CD14-positive monocyte (primary cell): ENCODE data around the gene UTS2B. TPM values are rescaled to one million over a fixed set of nuclear protein-coding genes. Genes with fewer than 3 reads are reported as not detected.

Source experiments
- DNase-seq, 3 donors: peaks; one replicate each; pipeline ENCODE4 v3.0.0-alpha.2; 2011 to 2022
- H2AFZ ChIP-seq: 2 replicates; pipeline ENCODE4 v1.6.0; 2012; ENCODE audit warnings: mild to moderate bottlenecking, low read depth, low read length, inconsistent platforms; ENCODE audit not compliant: insufficient read depth, poor library complexity, severe bottlenecking
- H3K27ac ChIP-seq, 2 donors: 1 replicate in 1 of 2; 2 replicates in 1 of 2; pipeline ENCODE4 v1.5.1; 2012 to 2013; ENCODE audit warnings: low read length in 2 of 2, control low read depth in 1 of 2, inconsistent platforms in 1 of 2, low read depth in 1 of 2, mild to moderate bottlenecking in 1 of 2
- H3K27me3 ChIP-seq, 2 donors: one replicate each; pipeline versions ENCODE4 v1.6.0 to v1.6.1; 2011 to 2013; ENCODE audit warnings: low read length in 2 of 2; ENCODE audit not compliant: control insufficient read depth in 2 of 2, insufficient read depth in 2 of 2
- H3K36me3 ChIP-seq, 2 donors: replicated peaks in 1 of 2; 1 replicate in 1 of 2; 2 replicates in 1 of 2; pipeline versions ENCODE4 v1.5.1 to v1.6.1; 2012 to 2013; ENCODE audit warnings: low read length in 2 of 2, control low read depth in 1 of 2, inconsistent platforms in 1 of 2, mild to moderate bottlenecking in 1 of 2; ENCODE audit not compliant: insufficient read depth in 2 of 2, control insufficient read depth in 1 of 2
- H3K4me1 ChIP-seq, 2 donors: 1 replicate in 1 of 2; 2 replicates in 1 of 2; pipeline versions ENCODE4 v1.5.1 to v1.6.1; 2012 to 2013; ENCODE audit warnings: low read length in 2 of 2, control low read depth in 1 of 2, inconsistent platforms in 1 of 2, mild to moderate bottlenecking in 1 of 2, moderate library complexity in 1 of 2; ENCODE audit not compliant: insufficient read depth in 2 of 2, control insufficient read depth in 1 of 2
- H3K4me2 ChIP-seq: replicated peaks from 2 replicates; pipeline ENCODE3; 2012; ENCODE audit warnings: low read length, moderate library complexity, mild to moderate bottlenecking; ENCODE audit not compliant: poor library complexity, severe bottlenecking; ENCODE audit errors: extremely low read depth
- H3K4me3 ChIP-seq, 3 experiments: fragments of 200-600 bp in 1 of 3; sonication (generic) in 1 of 3; replicated peaks in 1 of 3; 1 replicate in 2 of 3; 2 replicates in 1 of 3; pipeline ENCODE4 v1.5.1; 2011 to 2013; ENCODE audit warnings: low read length in 3 of 3, mild to moderate bottlenecking in 3 of 3, control low read depth in 2 of 3, low read depth in 2 of 3, inconsistent platforms in 1 of 3, moderate library complexity in 1 of 3
- H3K79me2 ChIP-seq: 2 replicates; pipeline ENCODE4 v1.6.0; 2012; ENCODE audit warnings: mild to moderate bottlenecking, control low read depth, inconsistent platforms, low read length, moderate library complexity; ENCODE audit not compliant: insufficient read depth
- H3K9ac ChIP-seq: 2 replicates; pipeline ENCODE4 v1.6.0; 2017; ENCODE audit warnings: low read length, mild to moderate bottlenecking; ENCODE audit not compliant: insufficient read depth, poor library complexity, severe bottlenecking
- H3K9me3 ChIP-seq, 2 donors: replicated peaks in 1 of 2; 1 replicate in 1 of 2; 2 replicates in 1 of 2; pipeline versions ENCODE4 v1.5.1 to v1.6.1; 2012 to 2013; ENCODE audit warnings: low read length in 2 of 2, control low read depth in 1 of 2; ENCODE audit not compliant: control insufficient read depth in 1 of 2, insufficient read depth in 1 of 2
- H4K20me1 ChIP-seq: 2 replicates; pipeline ENCODE4 v1.6.0; 2012; ENCODE audit warnings: mild to moderate bottlenecking, low read length, control low read depth, moderate library complexity; ENCODE audit not compliant: insufficient read depth
- H3K27ac Mint-ChIP-seq, 7 donors: one replicate each; pipeline ENCODE4 v1.8.0; 2020; ENCODE audit warnings: mild to moderate bottlenecking in 7 of 7, mixed read lengths in 7 of 7, moderate library complexity in 6 of 7, inconsistent platforms in 2 of 7
- H3K27me3 Mint-ChIP-seq, 3 donors: one replicate each; pipeline ENCODE4 v1.8.0; 2021 to 2022; ENCODE audit warnings: low read depth in 3 of 3, mild to moderate bottlenecking in 3 of 3, mixed read lengths in 3 of 3, moderate library complexity in 3 of 3, inconsistent platforms in 1 of 3
- H3K36me3 Mint-ChIP-seq, 2 donors: one replicate each; pipeline ENCODE4 v1.8.0; 2020; ENCODE audit warnings: mixed read lengths in 2 of 2, inconsistent platforms in 1 of 2, mild to moderate bottlenecking in 1 of 2
- H3K4me1 Mint-ChIP-seq: one replicate; pipeline ENCODE4 v1.8.0; 2020; ENCODE audit warnings: mild to moderate bottlenecking, mixed read lengths
- H3K4me3 Mint-ChIP-seq, 2 donors: one replicate each; pipeline ENCODE4 v1.8.0; 2020; ENCODE audit warnings: mild to moderate bottlenecking in 2 of 2, mixed read lengths in 2 of 2, moderate library complexity in 1 of 2
- H3K9me3 Mint-ChIP-seq, 7 donors: one replicate each; pipeline ENCODE4 v1.8.0; 2020 to 2022; ENCODE audit warnings: mixed read lengths in 7 of 7, mild to moderate bottlenecking in 6 of 7, moderate library complexity in 6 of 7, inconsistent platforms in 2 of 7
- WGBS: methylation state at CpG from one replicate; pipeline ENCODE4 v1.1.5; 2013; ENCODE audit warnings: missing lambda C conversion rate; ENCODE audit not compliant: insufficient coverage; 5-methylcytosine and 5-hydroxymethylcytosine counted together
- intact Hi-C, 2 donors: fragments of 100-400 bp; cut with micrococcal nuclease; formaldehyde crosslinking; loops; one replicate each; pipeline versions ENCODE4 v1.15.0 to v1.15.1; 2023
- polyA plus RNA-seq, 3 donors: library from polyadenylated mRNA; depleted of rRNA in 1 of 3; unstranded in 2 of 3; stranded (reverse) in 1 of 3; fragments of 300-500 nt in 2 of 3; fragments of >200 nt in 1 of 3; fragmentation: Illumina TruSeq in 2 of 3; gene quantifications; 1 replicate in 2 of 3; 2 replicates in 1 of 3; pipeline ENCODE4 v1.2.3, GENCODE V29; 2012 to 2021
- TF ChIP-seq, protein P1 (sequence below): fragments of 200-600 bp; IDR thresholded peaks from one replicate; pipeline ENCODE4 v1.8.0; 2022; ENCODE audit warnings: antibody characterized with exemption, mild to moderate bottlenecking

UTS2B gene
- polyA plus RNA-seq, 3 donors: not detected

DNA sequence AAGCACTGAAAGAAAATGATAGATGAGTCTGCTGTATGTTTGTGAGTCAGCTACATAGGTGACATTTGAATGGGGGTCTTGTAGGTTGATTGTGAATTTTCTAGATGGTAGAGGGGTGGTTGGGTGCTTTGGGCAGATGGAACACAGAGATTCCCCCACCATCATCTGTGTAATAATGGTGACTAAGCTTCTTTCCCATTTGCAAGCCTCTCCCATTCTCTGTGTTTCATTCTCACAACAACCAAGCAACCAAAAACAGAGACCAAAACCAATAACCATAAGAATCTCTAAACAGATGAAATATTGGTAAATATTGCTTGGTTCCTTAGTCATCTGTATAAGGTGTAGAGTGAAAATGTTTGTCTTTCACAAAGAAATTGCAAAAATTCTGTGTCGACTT is 17.8 kb upstream of the UTS2B start:
- Histone ChIP-seq H3K36me3 (no peaks in the 10 kb centered on the region), H3K4me3 (no peak overlapping the region), H2AFZ (no peak overlapping the region), H3K27me3 (no peaks in the 10 kb centered on the region), H3K4me2 (no peak overlapping the region), H3K27ac (no peak overlapping the region), H3K9me3 (no peaks in the 10 kb centered on the region), H3K79me2 (peaks cover 35% of the 10 kb centered on the region), H3K4me1 (no peaks in the 10 kb centered on the region), H4K20me1 (peaks cover 82% of the 10 kb centered on the region), H3K9ac (no peak overlapping the region)
- H3K4me3 Mint-ChIP-seq: no peak overlapping the region
- intact Hi-C loops: no loop called here
- H3K27ac Mint-ChIP-seq: peak overlapping the region in 2 of 7 donors; percentile 1 to 30
- H3K27me3 Mint-ChIP-seq: peaks cover 0 to 2% (median 2%) of the 10 kb centered on the region in 3 donors
- H3K4me1 Mint-ChIP-seq: no peaks in the 10 kb centered on the region
- no peak for DNase-seq
- no peaks in the 10 kb centered on the region for H3K36me3 Mint-ChIP-seq
- TF ChIP-seq, protein P1, sequence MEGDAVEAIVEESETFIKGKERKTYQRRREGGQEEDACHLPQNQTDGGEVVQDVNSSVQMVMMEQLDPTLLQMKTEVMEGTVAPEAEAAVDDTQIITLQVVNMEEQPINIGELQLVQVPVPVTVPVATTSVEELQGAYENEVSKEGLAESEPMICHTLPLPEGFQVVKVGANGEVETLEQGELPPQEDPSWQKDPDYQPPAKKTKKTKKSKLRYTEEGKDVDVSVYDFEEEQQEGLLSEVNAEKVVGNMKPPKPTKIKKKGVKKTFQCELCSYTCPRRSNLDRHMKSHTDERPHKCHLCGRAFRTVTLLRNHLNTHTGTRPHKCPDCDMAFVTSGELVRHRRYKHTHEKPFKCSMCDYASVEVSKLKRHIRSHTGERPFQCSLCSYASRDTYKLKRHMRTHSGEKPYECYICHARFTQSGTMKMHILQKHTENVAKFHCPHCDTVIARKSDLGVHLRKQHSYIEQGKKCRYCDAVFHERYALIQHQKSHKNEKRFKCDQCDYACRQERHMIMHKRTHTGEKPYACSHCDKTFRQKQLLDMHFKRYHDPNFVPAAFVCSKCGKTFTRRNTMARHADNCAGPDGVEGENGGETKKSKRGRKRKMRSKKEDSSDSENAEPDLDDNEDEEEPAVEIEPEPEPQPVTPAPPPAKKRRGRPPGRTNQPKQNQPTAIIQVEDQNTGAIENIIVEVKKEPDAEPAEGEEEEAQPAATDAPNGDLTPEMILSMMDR: no peak
- no CpG with 5 or more reads among the region's 1 CpG for WGBS
- H3K9me3 Mint-ChIP-seq: peaks cover 0 to 2% (median 0%) of the 10 kb centered on the region in 7 donors

DNA sequence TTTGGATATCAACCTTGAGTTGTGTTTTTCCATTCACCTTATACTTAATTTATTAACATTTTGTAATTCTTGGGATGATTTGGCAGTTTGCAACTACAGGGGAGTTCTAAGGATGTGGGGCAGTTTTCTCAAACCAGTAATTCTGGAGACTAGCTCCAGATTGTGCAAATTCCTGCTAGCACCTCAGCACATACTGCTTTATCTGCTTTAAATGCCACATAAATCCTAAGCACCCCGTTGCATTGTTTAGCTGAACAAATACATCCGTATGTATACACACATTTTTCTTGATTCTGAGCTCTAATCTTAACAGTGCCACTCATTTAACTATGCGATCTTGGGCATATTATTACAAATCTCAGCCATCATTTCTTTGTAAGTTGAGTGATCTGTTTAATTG is 16.9 kb upstream of the UTS2B start:
- Mint-ChIP-seq H3K9me3 (peaks cover 0 to 2% (median 0%) of the 10 kb centered on the region in 7 donors), H3K27ac (no peak overlapping the region), H3K27me3 (peaks cover 0 to 2% (median 2%) of the 10 kb centered on the region in 3 donors), H3K4me3 (no peak overlapping the region), H3K4me1 (peaks cover 2% of the 10 kb centered on the region), H3K36me3 (no peaks in the 10 kb centered on the region)
- no peak for DNase-seq
- Histone ChIP-seq H3K4me2 (no peak overlapping the region), H4K20me1 (peaks cover 85% of the 10 kb centered on the region), H3K9ac (no peak overlapping the region), H3K79me2 (peaks cover 44% of the 10 kb centered on the region), H2AFZ (no peak overlapping the region), H3K27ac (no peak overlapping the region), H3K9me3 (no peaks in the 10 kb centered on the region), H3K36me3 (no peaks in the 10 kb centered on the region), H3K27me3 (no peaks in the 10 kb centered on the region), H3K4me1 (no peaks in the 10 kb centered on the region), H3K4me3 (no peak overlapping the region)
- TF ChIP-seq, protein P1: no peak
- intact Hi-C loops: no loop called here
- 100% methylated on average over 1 of the region's 3 CpGs for WGBS
